PC-9 (cell line): ENCODE results near the gene FAM90A1. TPM values are rescaled to one million over a fixed set of nuclear protein-coding genes. Genes with fewer than 3 reads are reported as not detected.
"Not testable (repeated sequence)": the region's sequence is repeated elsewhere in the genome, so short reads cannot be mapped to it uniquely, and the experiment has no call there.

Source experiments
- BruUV-seq: library from RNA; stranded (reverse); fragments of 400-500 nt; replicated peaks from 2 replicates; lab custom pipeline; 2021; lab: Mats Ljungman, UMichigan
- CTCF ChIA-PET: fragments of 300-600 bp; sonication (Branson Sonifier 250); formaldehyde crosslinking; loops from one replicate; lab custom pipeline; 2022; ENCODE audit warnings: antibody characterized with exemption; lab: Charles Lee
- POLR2A ChIA-PET: fragments of 300-600 bp; sonication (Branson Sonifier 250); formaldehyde crosslinking; loops from one replicate; lab custom pipeline; 2022; ENCODE audit warnings: antibody characterized with exemption; ENCODE audit not compliant: unreplicated experiment; lab: Charles Lee
- DNase-seq, 2 experiments: peaks; one replicate each; pipeline versions ENCODE4 v3.0.0 to v3.0.0-alpha.2; 2015 to 2022; ENCODE audit warnings: mixed read lengths in 1 of 2
- H2AFZ ChIP-seq: fragments of 200-600 bp; sonication (generic); 2 replicates; pipeline ENCODE4 v1.8.1; 2017; ENCODE audit warnings: antibody characterized with exemption
- H3F3A ChIP-seq: fragments of 200-600 bp; sonication (generic); 2 replicates; pipeline ENCODE4 v1.8.1; 2017; ENCODE audit warnings: antibody characterized with exemption, mild to moderate bottlenecking, low read depth; ENCODE audit not compliant: insufficient read depth
- H3K27ac ChIP-seq: fragments of 200-600 bp; sonication (generic); 2 replicates; pipeline ENCODE4 v1.6.1; 2016; ENCODE audit warnings: mixed run types
- H3K27me3 ChIP-seq: fragments of 200-600 bp; sonication (generic); 2 replicates; pipeline ENCODE4 v1.6.1; 2016; ENCODE audit warnings: low read depth, mixed run types; ENCODE audit not compliant: insufficient read depth
- H3K36me3 ChIP-seq: fragments of 200-600 bp; sonication (generic); 2 replicates; pipeline ENCODE4 v1.6.1; 2016; ENCODE audit warnings: low read depth, mixed run types
- H3K4me1 ChIP-seq: fragments of 200-600 bp; sonication (generic); replicated peaks from 2 replicates; pipeline ENCODE4 v1.6.1; 2016; ENCODE audit warnings: mixed run types; ENCODE audit not compliant: insufficient read depth
- H3K4me2 ChIP-seq: fragments of 200-600 bp; sonication (generic); 2 replicates; pipeline ENCODE4 v1.6.1; 2017; ENCODE audit warnings: mixed run types
- H3K4me3 ChIP-seq: fragments of 200-600 bp; sonication (generic); 2 replicates; pipeline ENCODE4 v1.6.1; 2016; ENCODE audit warnings: mixed run types
- H3K79me2 ChIP-seq: fragments of 200-600 bp; sonication (generic); 2 replicates; pipeline ENCODE4 v1.6.1; 2017; ENCODE audit warnings: low read depth, mixed run types
- H3K9me2 ChIP-seq: fragments of 200-600 bp; sonication (generic); 2 replicates; pipeline ENCODE4 v1.8.1; 2017; ENCODE audit warnings: mild to moderate bottlenecking; ENCODE audit not compliant: insufficient read depth
- H3K9me3 ChIP-seq: fragments of 200-600 bp; sonication (generic); 2 replicates; pipeline ENCODE4 v1.8.1; 2016; ENCODE audit warnings: low read depth; ENCODE audit not compliant: insufficient read depth
- H4K20me1 ChIP-seq: fragments of 200-600 bp; sonication (generic); 2 replicates; pipeline ENCODE4 v1.8.1; 2017; ENCODE audit not compliant: insufficient read depth
- intact Hi-C: fragments of 100-400 bp; cut with micrococcal nuclease; formaldehyde crosslinking; loops from one replicate; pipeline ENCODE4 v1.10.0; 2022; ENCODE audit not compliant: unreplicated experiment
- total RNA-seq: library from RNA; stranded (reverse); gene quantifications from 2 replicates; pipeline ENCODE4 v1.2.3, GENCODE V29; 2021

The FAM90A1 gene
- total RNA-seq, 1 experiment from 2014 or later = 1.7 TPM

DNA sequence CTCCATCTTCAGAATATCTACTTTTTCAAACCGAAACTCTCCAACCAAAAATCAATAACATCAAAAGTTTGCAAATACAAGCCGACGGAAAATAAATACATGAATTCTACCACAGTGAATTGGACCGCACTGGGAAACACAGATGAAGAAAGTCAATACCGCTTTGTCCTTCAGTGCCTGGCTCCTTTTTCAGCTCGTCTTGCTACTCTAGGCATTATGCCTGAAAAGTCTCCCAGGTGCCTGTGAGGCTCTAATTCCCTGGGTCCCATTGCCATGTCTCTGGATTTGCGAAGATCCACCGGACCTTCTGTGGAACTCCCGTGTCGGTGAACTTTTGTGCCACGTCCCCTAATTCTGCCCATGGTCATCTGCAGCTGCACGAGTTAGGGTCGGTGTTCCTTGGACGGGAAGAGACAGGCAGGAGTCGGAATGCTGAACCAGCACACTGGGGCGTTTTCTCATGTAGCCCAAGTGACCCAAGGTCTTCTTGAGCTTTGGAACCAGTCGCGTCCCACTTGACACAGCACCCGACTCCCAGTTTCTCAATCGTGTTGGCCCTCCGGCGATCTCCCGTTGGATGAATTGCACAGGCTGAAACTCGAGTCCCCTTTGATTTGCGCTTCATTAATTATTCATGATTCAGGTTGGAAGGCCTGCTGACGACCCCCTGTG is 8.6 kb downstream of the FAM90A1 start:
- H3K27ac ChIP-seq, H3K9me3 ChIP-seq, H3K4me2 ChIP-seq, H3K36me3 ChIP-seq, BruUV-seq, H3K4me1 ChIP-seq, CTCF ChIA-PET, DNase-seq, H3K79me2 ChIP-seq, H4K20me1 ChIP-seq, H2AFZ ChIP-seq, H3K9me2 ChIP-seq, H3K4me3 ChIP-seq, H3F3A ChIP-seq, POLR2A ChIA-PET, intact Hi-C loops: not testable (repeated sequence)
- H3K27me3 ChIP-seq = peaks cover 17% of the 10 kb centered on the region; the same call in 1 of the 2 replicates

DNA sequence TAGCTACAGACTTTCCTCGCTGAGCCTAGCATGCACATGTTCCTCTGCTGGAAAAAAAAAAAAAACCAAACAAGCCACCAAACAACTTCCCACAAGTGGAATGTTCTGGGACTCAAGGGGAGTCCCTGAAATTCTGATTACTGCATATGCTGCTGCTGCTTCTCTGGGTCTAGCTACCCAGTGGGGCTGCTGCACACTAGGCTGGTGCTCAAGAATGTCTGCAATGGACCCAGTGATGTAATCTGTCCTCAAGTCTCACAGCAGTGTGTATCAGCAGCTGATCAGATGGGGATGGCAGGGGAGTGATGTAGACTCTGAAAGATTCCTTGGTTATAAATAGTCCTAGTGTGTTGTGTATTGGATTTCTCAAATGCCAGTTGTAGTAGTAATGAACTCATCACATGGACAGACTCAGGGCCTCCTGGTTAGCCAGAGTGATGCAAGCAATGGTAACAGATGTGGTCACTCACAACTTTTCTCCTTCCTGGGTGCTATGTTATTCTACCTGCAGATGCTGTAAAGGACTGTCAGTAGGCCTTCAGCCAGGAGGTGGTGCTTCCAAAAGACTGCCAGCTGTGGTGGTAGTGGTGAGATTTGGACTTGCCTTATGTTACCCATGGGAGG is 29.6 kb downstream of the FAM90A1 start:
- H3K27ac ChIP-seq, POLR2A ChIA-PET, H3K36me3 ChIP-seq, H3K79me2 ChIP-seq, H3K4me1 ChIP-seq, BruUV-seq, H3K4me3 ChIP-seq, H3K4me2 ChIP-seq, H3K27me3 ChIP-seq, intact Hi-C loops, H4K20me1 ChIP-seq, H3F3A ChIP-seq, H2AFZ ChIP-seq, H3K9me3 ChIP-seq, H3K9me2 ChIP-seq, DNase-seq: not testable (repeated sequence)
- CTCF ChIA-PET = interaction anchor here (0.6 kb wide), 1 partner anchor 88 kb away, joined by 6 read pairs; no protein-coding TSS in a partner anchor

DNA sequence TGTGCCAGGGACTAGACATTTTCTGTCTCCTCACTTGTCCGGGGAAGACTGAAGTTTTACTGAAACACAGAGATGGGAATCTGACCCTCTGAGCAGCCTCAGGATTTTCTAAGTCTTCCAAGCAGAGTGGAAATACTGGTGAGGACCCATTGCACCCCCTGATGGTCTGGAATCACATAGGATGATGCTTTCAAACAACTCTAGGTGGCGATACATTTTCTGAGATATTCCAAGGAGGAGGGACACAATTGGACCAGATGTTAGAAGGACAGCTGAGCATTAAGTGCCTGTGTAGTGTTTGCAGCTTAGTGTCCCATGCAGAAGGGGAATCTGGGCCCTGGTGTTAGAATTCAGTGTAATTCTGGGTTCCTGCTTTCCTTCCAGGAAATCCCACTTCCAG is 39.3 kb downstream of the FAM90A1 start:
- CTCF ChIA-PET, H3K36me3 ChIP-seq, H3K27ac ChIP-seq, H3K79me2 ChIP-seq, H2AFZ ChIP-seq, H3K9me3 ChIP-seq, H4K20me1 ChIP-seq, H3K4me2 ChIP-seq, BruUV-seq, H3K4me3 ChIP-seq, intact Hi-C loops, H3K27me3 ChIP-seq, H3K9me2 ChIP-seq, H3F3A ChIP-seq, DNase-seq, H3K4me1 ChIP-seq, POLR2A ChIA-PET: not testable (repeated sequence)

DNA sequence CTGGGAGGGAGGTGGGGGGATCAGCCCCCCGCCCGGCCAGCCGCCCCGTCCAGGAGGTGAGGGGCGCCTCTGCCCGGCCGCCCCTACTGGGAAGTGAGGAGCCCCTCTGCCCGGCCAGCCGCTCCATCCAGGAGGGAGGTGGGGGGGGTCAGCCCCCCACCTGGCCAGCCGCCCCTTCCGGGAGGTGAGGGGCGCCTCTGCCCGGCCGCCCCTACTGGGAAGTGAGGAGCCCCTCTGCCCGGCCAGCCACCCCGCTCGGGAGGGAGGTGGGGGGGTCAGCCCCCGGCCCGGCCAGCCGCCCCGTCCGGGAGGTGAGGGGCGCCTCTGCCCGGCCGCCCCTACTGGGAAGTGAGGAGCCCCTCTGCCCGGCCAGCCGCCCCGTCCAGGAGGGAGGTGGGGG is 43.2 kb downstream of the FAM90A1 start:
- H3K4me1 ChIP-seq, H3K9me2 ChIP-seq, H2AFZ ChIP-seq, H3K79me2 ChIP-seq, H3K27me3 ChIP-seq, H3K4me2 ChIP-seq, POLR2A ChIA-PET, H4K20me1 ChIP-seq, H3K27ac ChIP-seq, DNase-seq, CTCF ChIA-PET, BruUV-seq, H3K4me3 ChIP-seq, H3K9me3 ChIP-seq, H3K36me3 ChIP-seq, H3F3A ChIP-seq: not testable (repeated sequence)
- intact Hi-C loops = loop anchor here (5.0 kb wide), 1 partner anchor 77 kb away; no protein-coding TSS in a partner anchor

DNA sequence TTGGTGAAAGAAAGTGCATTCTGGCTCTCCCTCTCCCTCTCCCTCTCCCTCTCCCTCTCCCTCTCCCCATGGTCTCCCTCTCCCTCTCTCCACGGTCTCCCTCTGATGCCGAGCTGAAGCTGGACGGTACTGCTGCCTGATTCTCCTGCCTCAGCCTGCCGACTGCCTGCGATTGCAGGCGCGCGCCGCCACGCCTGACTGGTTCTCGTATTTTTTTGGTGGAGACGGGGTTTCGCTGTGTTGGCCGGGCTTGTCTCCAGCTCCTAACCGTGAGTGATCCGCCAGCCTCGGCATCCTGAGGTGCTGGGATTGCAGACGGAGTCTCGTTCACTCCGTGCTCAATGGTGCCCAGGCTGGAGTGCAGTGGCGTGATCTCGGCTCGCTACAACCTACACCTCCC is 44.1 kb downstream of the FAM90A1 start:
- H3K4me3 ChIP-seq, H3K9me2 ChIP-seq, CTCF ChIA-PET, H3K4me1 ChIP-seq, DNase-seq, H3K27ac ChIP-seq, H3K4me2 ChIP-seq, H3F3A ChIP-seq, H4K20me1 ChIP-seq, POLR2A ChIA-PET, H2AFZ ChIP-seq, BruUV-seq, H3K9me3 ChIP-seq, H3K79me2 ChIP-seq, H3K36me3 ChIP-seq, H3K27me3 ChIP-seq: not testable (repeated sequence)
- intact Hi-C loops = loop anchor here (5.0 kb wide), 1 partner anchor 76 kb away; no protein-coding TSS in a partner anchor

DNA sequence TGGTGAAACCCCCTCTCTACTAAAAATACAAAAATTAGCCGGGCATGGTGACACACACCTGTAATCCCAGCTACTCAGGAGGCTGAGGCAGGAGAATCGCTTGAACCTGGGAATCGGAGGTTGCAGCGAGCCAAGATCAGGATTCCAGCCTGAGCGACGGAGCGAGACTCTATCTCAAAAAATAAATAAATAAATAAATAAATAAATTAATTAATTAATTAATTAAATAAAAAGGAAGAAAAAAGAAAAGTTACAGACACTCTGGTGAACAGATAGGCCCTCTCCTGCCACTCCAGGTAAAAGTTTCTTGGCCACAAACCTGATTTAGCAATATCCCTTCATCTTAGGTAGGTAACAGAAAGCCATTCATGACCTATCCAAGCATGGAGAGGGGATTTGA is 44.5 kb downstream of the FAM90A1 start:
- H3K27ac ChIP-seq, POLR2A ChIA-PET, H3F3A ChIP-seq: not testable (repeated sequence)

DNA sequence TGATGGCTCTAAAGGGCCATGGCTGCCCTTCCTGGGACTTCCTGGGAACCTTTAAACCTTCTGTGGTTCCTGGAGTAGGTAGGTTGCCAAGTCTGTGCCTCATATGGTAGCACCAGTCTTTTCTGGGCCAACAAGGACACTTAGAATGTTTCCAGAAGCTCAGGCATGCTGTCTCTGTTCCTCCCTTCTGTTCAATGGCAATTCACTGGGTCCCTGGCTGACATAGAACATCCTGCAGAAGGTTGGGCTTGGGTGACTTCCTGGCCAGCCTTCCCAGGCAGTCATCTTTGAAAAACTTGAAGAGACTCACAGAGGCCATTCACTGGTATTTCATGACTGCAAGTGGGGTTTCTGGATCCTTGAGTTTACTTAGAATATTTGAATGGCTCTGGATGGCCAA is 46.1 kb downstream of the FAM90A1 start:
- CTCF ChIA-PET, H2AFZ ChIP-seq, H3K4me3 ChIP-seq, H4K20me1 ChIP-seq, DNase-seq, H3K4me1 ChIP-seq, H3K79me2 ChIP-seq, BruUV-seq, POLR2A ChIA-PET, H3F3A ChIP-seq, H3K27me3 ChIP-seq, H3K9me2 ChIP-seq, H3K36me3 ChIP-seq, H3K9me3 ChIP-seq, H3K27ac ChIP-seq: not testable (repeated sequence)
- intact Hi-C loops = loop anchor here (5.0 kb wide), 1 partner anchor 74 kb away; no protein-coding TSS in a partner anchor
- peak overlapping the region; percentile 81; the same call in 1 of the 2 replicates for H3K4me2 ChIP-seq

More for the DNA sequence above, 44.5 kb downstream of the FAM90A1 start:
- H3K4me2 ChIP-seq, CTCF ChIA-PET, H3K36me3 ChIP-seq, H2AFZ ChIP-seq, H3K4me1 ChIP-seq, DNase-seq, H3K9me2 ChIP-seq, H3K4me3 ChIP-seq, BruUV-seq, H3K27me3 ChIP-seq, H4K20me1 ChIP-seq, H3K9me3 ChIP-seq, H3K79me2 ChIP-seq: not testable (repeated sequence)
- intact Hi-C loops = loop anchor here (5.0 kb wide), 1 partner anchor 76 kb away; no protein-coding TSS in a partner anchor
